Regular cardiac myocyte (primary cell): ENCODE data around the gene RALGDS. TPM values are rescaled to one million over a fixed set of nuclear protein-coding genes. Genes with fewer than 3 reads are reported as not detected.

Source experiments
- total RNA-seq: library from RNA; depleted of rRNA; stranded (reverse); fragments of >200 nt; gene quantifications from 2 replicates; pipeline ENCODE4 v1.2.3, GENCODE V29; 2014

RALGDS gene
- 23.4 and 38.5 TPM in 2 replicates for total RNA-seq

GRCh38 chr9:133121198-133121914 is at the start of gene RALGDS:
Gene RALGDS, minus strand, starts transcription at chr9:133121240. Its CDS starts 86 bp downstream, at chr9:133121154.

GRCh38 chr9:133163504-133164172 is 42.6 kb upstream of the RALGDS start, which contains the start of gene GBGT1:
Gene GBGT1, minus strand, starts transcription at chr9:133163914. Its CDS starts 1,502 bp downstream, at chr9:133162412.

GRCh38 chr9:133061764-133062145 is 59.3 kb downstream of the RALGDS start, which contains the start of gene CEL:
Gene CEL, plus strand, starts transcription at chr9:133061981. Its CDS starts 22 bp downstream, at chr9:133062003.

Other genes starting within 250 kb of the RALGDS start
- gene AK8, start 243.0 kb downstream of the RALGDS start, total RNA-seq = under 0.01 and 0.19 TPM in 2 replicates
- 2.8 and 3.5 TPM in 2 replicates for gene SPACA9, start 242.3 kb downstream of the RALGDS start, total RNA-seq
- 26.5 and 34.1 TPM in 2 replicates for gene TSC1, start 176.6 kb downstream of the RALGDS start, total RNA-seq
- not detected in 2 replicates for gene GFI1B, start 142.5 kb downstream of the RALGDS start, total RNA-seq
- gene GTF3C5, start 90.2 kb downstream of the RALGDS start, total RNA-seq = 31.3 and 38.2 TPM in 2 replicates
- under 0.01 and 0.28 TPM in 2 replicates for gene CEL, start 59.3 kb downstream of the RALGDS start, total RNA-seq
- gene GBGT1, start 42.7 kb upstream of the RALGDS start, total RNA-seq = 3.3 and 4.5 TPM in 2 replicates
- not detected in 2 replicates for gene OBP2B, start 88.0 kb upstream of the RALGDS start, total RNA-seq
- gene ABO, start 154.0 kb upstream of the RALGDS start, total RNA-seq = not detected in 2 replicates
- gene SURF6, start 214.9 kb upstream of the RALGDS start, total RNA-seq = 7.6 and 15.1 TPM in 2 replicates
- 13.5 and 15.1 TPM in 2 replicates for gene MED22, start 226.9 kb upstream of the RALGDS start, total RNA-seq
- gene RPL7A, start 227.0 kb upstream of the RALGDS start, total RNA-seq = 2,629 and 3,058 TPM in 2 replicates
- gene SURF1, start 235.2 kb upstream of the RALGDS start, total RNA-seq = 35.5 and 40.3 TPM in 2 replicates
- 10.1 and 26.1 TPM in 2 replicates for gene SURF2, start 235.3 kb upstream of the RALGDS start, total RNA-seq